IMR-90 (cell line): ENCODE results near the gene NBPF15.
"Not testable (repeated sequence)": the region's sequence is repeated elsewhere in the genome, so short reads cannot be mapped to it uniquely, and the experiment has no call there.

ENCODE experiments used
- SMC3 ChIP-seq: fragments of 150-350 bp; IDR thresholded peaks from 2 replicates; pipeline ENCODE4 v1.6.1; 2016; ENCODE audit warnings: low read depth, mild to moderate bottlenecking, antibody characterized with exemption, low read length, moderate library complexity
- TF ChIP-seq, protein P1 (sequence below): conservative IDR thresholded peaks from 2 replicates; pipeline ENCODE4 v1.5.1; 2012; ENCODE audit warnings: mild to moderate bottlenecking, low read depth, low read length, improper control_type of control experiment
- TF ChIP-seq, protein P2 (sequence below): fragments of 150-350 bp; IDR thresholded peaks from 2 replicates; pipeline ENCODE4 v1.6.1; 2016; ENCODE audit warnings: low read depth, mild to moderate bottlenecking, low read length, moderate library complexity, borderline replicate concordance

DNA sequence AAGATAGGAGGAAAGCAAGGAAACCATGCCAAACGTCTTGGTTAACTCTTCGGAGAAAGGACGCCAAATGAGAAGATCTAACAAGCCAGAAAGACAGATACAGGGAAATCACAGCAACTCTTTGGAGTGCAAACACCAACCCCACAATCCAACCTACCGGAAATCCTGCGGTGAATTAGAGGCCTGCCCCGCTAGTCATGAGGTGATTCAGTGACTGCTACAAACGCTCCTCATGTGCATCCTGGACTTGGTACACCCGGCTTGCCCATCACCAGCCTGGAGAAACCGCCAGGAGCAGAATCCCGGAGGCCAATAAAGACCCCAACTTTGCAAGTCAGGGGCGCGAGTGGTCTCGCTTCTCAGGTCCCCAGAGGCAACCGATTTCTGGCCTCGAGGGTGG, 783 bp downstream of the NBPF15 start:
- TF ChIP-seq, protein P1, sequence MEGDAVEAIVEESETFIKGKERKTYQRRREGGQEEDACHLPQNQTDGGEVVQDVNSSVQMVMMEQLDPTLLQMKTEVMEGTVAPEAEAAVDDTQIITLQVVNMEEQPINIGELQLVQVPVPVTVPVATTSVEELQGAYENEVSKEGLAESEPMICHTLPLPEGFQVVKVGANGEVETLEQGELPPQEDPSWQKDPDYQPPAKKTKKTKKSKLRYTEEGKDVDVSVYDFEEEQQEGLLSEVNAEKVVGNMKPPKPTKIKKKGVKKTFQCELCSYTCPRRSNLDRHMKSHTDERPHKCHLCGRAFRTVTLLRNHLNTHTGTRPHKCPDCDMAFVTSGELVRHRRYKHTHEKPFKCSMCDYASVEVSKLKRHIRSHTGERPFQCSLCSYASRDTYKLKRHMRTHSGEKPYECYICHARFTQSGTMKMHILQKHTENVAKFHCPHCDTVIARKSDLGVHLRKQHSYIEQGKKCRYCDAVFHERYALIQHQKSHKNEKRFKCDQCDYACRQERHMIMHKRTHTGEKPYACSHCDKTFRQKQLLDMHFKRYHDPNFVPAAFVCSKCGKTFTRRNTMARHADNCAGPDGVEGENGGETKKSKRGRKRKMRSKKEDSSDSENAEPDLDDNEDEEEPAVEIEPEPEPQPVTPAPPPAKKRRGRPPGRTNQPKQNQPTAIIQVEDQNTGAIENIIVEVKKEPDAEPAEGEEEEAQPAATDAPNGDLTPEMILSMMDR: not testable (repeated sequence)
- TF ChIP-seq SMC3: not testable (repeated sequence)
- TF ChIP-seq, protein P2, sequence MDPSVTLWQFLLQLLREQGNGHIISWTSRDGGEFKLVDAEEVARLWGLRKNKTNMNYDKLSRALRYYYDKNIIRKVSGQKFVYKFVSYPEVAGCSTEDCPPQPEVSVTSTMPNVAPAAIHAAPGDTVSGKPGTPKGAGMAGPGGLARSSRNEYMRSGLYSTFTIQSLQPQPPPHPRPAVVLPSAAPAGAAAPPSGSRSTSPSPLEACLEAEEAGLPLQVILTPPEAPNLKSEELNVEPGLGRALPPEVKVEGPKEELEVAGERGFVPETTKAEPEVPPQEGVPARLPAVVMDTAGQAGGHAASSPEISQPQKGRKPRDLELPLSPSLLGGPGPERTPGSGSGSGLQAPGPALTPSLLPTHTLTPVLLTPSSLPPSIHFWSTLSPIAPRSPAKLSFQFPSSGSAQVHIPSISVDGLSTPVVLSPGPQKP: not testable (repeated sequence)
